Bronchial epithelial cell (primary cell): ENCODE data around the gene UBASH3B. TPM values are rescaled to one million over a fixed set of nuclear protein-coding genes. Genes with fewer than 3 reads are reported as not detected.
"Not testable (repeated sequence)": the region's sequence is repeated elsewhere in the genome, so short reads cannot be mapped to it uniquely, and the experiment has no call there.

Source experiments
- DNase-seq: peaks from one replicate; pipeline ENCODE4 v3.0.0-alpha.2; 2010; ENCODE audit warnings: low read depth
- FAIRE-seq: peaks from 2 replicates; lab custom pipeline; 2011; peaks lifted over from hg19 to GRCh38; lab: Jason Lieb, UNC
- H3K27me3 ChIP-seq: 2 replicates; pipeline ENCODE4 v1.5.1; 2011; ENCODE audit warnings: low read length; ENCODE audit not compliant: control insufficient read depth, insufficient read depth
- H3K36me3 ChIP-seq: 2 replicates; pipeline ENCODE4 v1.5.1; 2011; ENCODE audit warnings: low read length; ENCODE audit not compliant: control insufficient read depth, insufficient read depth
- H3K4me3 ChIP-seq: 2 replicates; pipeline ENCODE4 v1.5.1; 2011; ENCODE audit warnings: mild to moderate bottlenecking, low read depth, low read length, control low read depth
- total RNA-seq: library from RNA; depleted of rRNA; stranded (reverse); fragments of >200 nt; gene quantifications from 2 replicates; pipeline ENCODE4 v1.2.1, GENCODE V29; 2014
- TF ChIP-seq, protein P1 (sequence below): IDR thresholded peaks from 2 replicates; pipeline ENCODE4 v1.5.1; 2011; ENCODE audit warnings: mild to moderate bottlenecking, moderate library complexity, low read length, control low read depth, inconsistent platforms; ENCODE audit not compliant: insufficient read depth, severe bottlenecking

The UBASH3B gene, protein sequence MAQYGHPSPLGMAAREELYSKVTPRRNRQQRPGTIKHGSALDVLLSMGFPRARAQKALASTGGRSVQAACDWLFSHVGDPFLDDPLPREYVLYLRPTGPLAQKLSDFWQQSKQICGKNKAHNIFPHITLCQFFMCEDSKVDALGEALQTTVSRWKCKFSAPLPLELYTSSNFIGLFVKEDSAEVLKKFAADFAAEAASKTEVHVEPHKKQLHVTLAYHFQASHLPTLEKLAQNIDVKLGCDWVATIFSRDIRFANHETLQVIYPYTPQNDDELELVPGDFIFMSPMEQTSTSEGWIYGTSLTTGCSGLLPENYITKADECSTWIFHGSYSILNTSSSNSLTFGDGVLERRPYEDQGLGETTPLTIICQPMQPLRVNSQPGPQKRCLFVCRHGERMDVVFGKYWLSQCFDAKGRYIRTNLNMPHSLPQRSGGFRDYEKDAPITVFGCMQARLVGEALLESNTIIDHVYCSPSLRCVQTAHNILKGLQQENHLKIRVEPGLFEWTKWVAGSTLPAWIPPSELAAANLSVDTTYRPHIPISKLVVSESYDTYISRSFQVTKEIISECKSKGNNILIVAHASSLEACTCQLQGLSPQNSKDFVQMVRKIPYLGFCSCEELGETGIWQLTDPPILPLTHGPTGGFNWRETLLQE
- 10.0 and 10.4 TPM in 2 replicates for total RNA-seq

DNA sequence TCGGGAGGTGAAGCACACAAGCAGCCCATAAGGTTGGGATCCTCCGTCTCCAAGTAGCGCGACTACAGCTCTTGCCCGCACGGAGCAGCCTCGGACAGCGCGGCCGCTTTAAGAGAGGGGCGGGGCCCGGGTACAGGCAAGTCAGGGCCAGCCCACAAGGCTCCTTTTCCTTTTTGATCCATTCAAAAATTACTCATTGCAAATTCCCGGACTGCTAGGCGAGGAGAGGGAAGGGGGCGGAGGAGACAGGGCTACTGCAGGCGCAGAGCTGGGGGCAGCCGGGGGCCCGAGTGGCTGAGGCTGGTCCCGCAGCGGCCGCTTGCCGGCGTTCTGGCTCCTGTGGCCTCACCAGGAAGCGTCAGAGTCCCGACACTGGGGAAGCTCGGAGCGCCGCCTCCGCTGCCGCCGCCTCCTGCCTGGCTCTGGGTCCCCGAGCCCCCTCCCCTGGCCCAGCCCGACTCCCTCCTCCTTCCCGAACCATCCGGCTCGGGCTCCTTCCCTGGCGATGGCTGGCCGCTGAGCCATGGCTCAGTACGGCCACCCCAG lies at the start of gene UBASH3B:
Gene UBASH3B (plus strand): TSS at position 196 of the 546 bp plus-strand sequence. CDS start 328 bp downstream, at position 524.
- Histone ChIP-seq H3K27me3 (no peaks in the 10 kb centered on the region), H3K4me3 (peak within 1 kb of the TSS; percentile 86), H3K36me3 (no peaks in the 10 kb centered on the region)
- DNase-seq (peak; percentile 88), FAIRE-seq (no peak)
- TF ChIP-seq, protein P1, sequence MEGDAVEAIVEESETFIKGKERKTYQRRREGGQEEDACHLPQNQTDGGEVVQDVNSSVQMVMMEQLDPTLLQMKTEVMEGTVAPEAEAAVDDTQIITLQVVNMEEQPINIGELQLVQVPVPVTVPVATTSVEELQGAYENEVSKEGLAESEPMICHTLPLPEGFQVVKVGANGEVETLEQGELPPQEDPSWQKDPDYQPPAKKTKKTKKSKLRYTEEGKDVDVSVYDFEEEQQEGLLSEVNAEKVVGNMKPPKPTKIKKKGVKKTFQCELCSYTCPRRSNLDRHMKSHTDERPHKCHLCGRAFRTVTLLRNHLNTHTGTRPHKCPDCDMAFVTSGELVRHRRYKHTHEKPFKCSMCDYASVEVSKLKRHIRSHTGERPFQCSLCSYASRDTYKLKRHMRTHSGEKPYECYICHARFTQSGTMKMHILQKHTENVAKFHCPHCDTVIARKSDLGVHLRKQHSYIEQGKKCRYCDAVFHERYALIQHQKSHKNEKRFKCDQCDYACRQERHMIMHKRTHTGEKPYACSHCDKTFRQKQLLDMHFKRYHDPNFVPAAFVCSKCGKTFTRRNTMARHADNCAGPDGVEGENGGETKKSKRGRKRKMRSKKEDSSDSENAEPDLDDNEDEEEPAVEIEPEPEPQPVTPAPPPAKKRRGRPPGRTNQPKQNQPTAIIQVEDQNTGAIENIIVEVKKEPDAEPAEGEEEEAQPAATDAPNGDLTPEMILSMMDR, result no peak

DNA sequence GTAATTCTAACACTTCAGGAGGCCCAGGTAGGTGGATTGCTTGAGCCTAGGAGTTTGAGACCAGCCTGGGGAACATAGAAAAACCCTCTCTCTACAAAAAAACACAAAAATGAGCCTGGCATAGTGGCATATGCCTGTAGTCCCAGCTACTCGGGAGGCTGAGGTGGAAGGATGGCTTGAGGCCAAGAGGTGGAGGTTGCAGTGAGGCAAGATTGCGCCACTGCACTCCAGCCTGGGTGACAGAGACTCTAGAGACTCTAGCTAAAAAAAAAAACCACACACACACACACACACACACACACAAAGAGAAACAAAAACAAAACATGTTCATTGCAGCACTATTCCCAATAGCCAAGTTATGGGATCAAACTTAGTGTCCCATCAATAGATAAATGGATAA lies 48.4 kb upstream of the UBASH3B start:
- H3K36me3 ChIP-seq, H3K4me3 ChIP-seq, DNase-seq, H3K27me3 ChIP-seq, FAIRE-seq: not testable (repeated sequence)

DNA sequence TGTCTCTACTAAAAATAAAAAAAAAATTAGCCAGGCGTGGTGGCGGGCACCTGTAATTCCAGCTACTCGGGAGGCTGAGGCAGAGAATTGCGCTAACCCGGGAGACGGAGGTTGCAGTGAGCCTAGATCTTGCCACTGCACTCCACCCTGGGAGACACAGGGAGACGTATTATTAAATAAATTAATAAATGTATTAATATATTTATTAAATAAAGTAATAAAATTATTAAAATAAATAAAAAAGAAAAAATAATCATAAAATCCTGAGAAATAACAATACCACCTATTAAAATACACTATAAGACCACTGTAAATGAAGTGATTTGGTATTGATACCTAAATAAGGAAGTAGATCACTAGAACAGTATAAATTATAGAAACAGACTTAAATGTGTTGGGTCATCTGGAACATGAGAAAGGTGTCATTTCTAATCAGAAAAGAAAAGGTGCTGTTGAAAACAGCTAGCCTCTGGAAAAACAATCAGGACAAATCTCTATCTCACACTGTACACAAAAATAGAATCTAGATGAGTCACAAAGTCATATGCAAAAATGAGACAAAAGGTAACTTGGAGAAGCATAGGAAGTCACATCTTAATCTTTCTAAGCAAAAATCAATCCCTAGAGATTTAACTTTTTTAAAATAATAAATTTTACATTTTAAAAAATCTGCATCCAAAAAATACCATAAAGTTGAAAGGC lies 43.2 kb upstream of the UBASH3B start:
- DNase-seq, result peak; percentile 33
- H3K27me3 ChIP-seq, result no peaks in the 10 kb centered on the region
- no peaks in the 10 kb centered on the region for H3K36me3 ChIP-seq
- no peak for FAIRE-seq
- TF ChIP-seq, protein P1, result no peak
- H3K4me3 ChIP-seq, result no peak overlapping the region

DNA sequence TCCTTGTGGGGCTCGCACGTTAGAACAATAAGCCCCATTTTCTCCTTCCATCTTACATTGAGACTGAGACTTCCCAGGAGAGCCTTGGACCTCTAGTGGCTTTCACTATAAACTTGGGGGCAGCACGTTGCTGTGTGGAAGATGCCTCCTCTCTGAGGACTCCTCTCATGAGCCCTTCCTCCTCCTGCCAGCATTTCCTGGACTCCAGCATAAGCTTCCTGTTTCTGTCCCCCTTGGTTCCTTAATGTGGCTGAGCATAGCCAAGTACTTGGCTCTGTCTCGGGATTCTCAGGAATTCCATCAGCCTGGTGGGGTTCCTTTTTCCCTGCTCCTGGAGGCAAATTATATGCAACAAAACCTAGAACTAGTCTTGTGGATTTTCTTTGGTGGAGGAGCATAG lies 38.8 kb upstream of the UBASH3B start:
- Histone ChIP-seq H3K36me3 (no peaks in the 10 kb centered on the region), H3K4me3 (no peak overlapping the region), H3K27me3 (no peaks in the 10 kb centered on the region)
- no peak for FAIRE-seq
- DNase-seq, result no peak
- TF ChIP-seq, protein P1, result no peak

DNA sequence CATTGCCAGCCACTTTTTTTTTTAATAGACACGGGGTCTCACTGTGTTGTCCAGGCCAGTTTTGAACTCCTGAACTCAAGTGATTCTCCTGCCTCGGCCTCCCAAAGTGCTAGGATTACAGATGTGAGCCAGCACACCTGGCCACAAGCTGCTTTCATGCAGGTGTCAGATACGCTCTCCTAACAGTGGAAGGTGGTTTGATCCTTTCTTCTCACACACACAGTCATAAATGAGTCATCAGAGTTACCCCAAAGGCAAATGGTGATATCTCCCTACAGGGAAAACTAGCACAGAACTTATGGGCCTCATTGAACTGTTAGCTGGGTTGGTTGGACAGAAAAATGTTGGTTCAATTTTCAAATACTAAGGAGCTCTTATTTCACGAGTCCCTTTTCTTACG lies 38.2 kb upstream of the UBASH3B start:
- no peaks in the 10 kb centered on the region for H3K36me3 ChIP-seq
- no peaks in the 10 kb centered on the region for H3K27me3 ChIP-seq
- DNase-seq (peak; percentile 80), FAIRE-seq (no peak)
- H3K4me3 ChIP-seq, result no peak overlapping the region
- TF ChIP-seq, protein P1, result no peak

DNA sequence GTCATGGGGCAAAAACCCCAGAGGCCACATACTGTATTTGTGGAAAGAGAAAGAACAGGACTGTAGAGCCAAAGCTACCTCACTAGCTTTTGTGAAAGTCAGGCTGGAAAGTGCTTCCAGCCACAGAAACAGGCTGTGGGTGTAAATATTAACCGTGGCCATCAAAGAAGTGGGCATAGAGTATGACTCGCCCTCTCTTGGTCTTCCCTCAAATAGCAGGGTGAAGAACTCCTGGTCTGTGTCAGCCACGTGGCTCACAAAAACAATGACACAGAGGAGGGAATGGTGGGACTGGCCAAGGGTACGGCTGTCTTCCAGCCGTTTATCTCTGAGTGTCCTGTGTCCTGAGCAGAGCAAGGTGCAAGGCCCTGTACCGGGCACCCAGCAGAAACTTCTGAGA lies 37.6 kb upstream of the UBASH3B start:
- no peak for DNase-seq
- H3K27me3 ChIP-seq, result no peaks in the 10 kb centered on the region
- TF ChIP-seq, protein P1, result no peak

More for the DNA sequence above, 37.6 kb upstream of the UBASH3B start:
- Histone ChIP-seq H3K4me3 (no peak overlapping the region), H3K36me3 (no peaks in the 10 kb centered on the region)
- FAIRE-seq, result no peak
